Activated naive CD4-positive, alpha-beta T cell treated with anti-CD3 and anti-CD28 coated beads, Interleukin-2, amount 50 U/mL, for 72 hours (primary cell): ENCODE results near the gene NID1. TPM values are rescaled to one million over a fixed set of nuclear protein-coding genes. Genes with fewer than 3 reads are reported as not detected.
A peak's percentile ranks its signal among the peaks of the same experiment; 100 is the strongest.

ENCODE experiments used
- ATAC-seq, 2 donors: fragments of 150-1000 bp; cut with Tn5 transposase; 2 replicates each; pipeline ENCODE4 v1.10.0; 2021; ENCODE audit warnings: mild to moderate bottlenecking in 2 of 2, moderate library complexity in 2 of 2
- DNase-seq, 2 donors: peaks; one replicate each; pipeline ENCODE4 v3.0.0; 2021 to 2022; ENCODE audit warnings: low spot score in 2 of 2
- H3K27ac Mint-ChIP-seq, 2 donors: one replicate each; pipeline ENCODE4 v1.8.0; 2022; ENCODE audit warnings: mild to moderate bottlenecking in 2 of 2, mixed read lengths in 2 of 2
- H3K36me3 Mint-ChIP-seq, 2 donors: one replicate each; pipeline ENCODE4 v1.8.0; 2022; ENCODE audit warnings: mixed read lengths in 2 of 2
- H3K9me3 Mint-ChIP-seq, 2 donors: one replicate each; pipeline ENCODE4 v1.8.0; 2022; ENCODE audit warnings: mixed read lengths in 2 of 2
- total RNA-seq, 2 donors: library from RNA; stranded (reverse); gene quantifications; one replicate each; pipeline ENCODE4 v1.2.3, GENCODE V29; 2022

The NID1 gene
- total RNA-seq, 2 donors from 2014 or later: 0.70 TPM; not detected in 1

DNA sequence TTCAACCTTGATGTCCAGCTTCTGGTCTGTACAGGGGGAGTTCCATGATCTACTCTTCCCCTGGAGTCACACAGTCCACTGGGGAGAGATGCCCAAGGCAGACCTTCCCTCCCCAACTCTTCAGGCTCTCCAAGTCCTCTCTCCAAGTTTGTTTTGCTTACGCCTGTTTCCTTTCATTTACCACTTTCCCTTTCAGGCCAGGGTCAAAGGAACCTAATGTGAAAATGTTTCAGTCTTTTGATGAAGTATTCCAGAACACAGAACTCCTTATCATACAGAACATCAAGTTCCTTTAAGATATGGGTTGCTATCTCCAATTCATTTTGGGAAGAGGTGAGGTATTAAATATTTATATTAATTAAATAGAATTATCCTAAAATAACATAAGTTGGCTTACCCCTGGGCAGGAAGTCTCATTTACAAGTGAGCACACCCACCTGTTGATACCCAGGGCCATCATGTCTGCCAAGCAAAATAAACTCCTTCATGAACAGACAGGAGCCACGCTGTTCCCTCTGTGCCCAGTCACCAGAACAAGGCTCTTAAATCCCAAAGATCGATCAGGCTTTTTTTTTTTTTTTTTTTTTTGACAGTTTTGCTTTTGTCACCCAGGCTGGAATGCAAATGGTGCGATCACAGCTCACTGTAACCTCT, 116.0 kb downstream of the NID1 start:
- Mint-ChIP-seq H3K27ac (no peak overlapping the region), H3K36me3 (no peaks in the 10 kb centered on the region), H3K9me3 (peaks cover 0 to 5% of the 10 kb centered on the region in 2 donors)
- DNase-seq (no peak), ATAC-seq (no peak)

DNA sequence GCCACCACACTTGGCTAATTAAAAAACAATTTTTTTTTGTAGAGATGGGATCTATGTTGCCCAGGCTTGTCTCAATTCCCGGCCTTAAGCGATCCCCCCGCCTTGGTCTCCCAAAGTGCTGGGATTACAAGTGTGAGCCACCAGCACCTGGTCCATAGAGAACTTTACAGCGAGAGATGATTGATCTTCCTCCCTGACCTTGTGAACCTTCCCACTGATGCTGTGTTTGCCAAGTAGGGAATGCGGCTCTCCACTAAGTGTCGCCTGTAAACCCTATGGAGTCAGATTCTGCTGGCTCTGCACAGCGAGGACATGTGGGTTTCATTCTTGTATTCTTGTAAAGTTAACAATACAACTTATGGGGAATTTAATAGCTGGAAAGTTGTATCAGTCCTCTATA, 116.9 kb downstream of the NID1 start:
- DNase-seq (no peak), ATAC-seq (no peak)
- H3K36me3 Mint-ChIP-seq: no peaks in the 10 kb centered on the region
- H3K27ac Mint-ChIP-seq: no peak overlapping the region
- H3K9me3 Mint-ChIP-seq: peaks cover 0 to 5% of the 10 kb centered on the region in 2 donors

- DNase-seq: no peak
- Mint-ChIP-seq H3K9me3 (peaks cover 0 to 5% of the 10 kb centered on the region in 2 donors), H3K27ac (no peak overlapping the region), H3K36me3 (no peaks in the 10 kb centered on the region)
- peak in 1 of 2 donors; percentile 52 for ATAC-seq
Observed at GRCh38 chr1:235946571-235946981, 118.3 kb downstream of the NID1 start.

DNA sequence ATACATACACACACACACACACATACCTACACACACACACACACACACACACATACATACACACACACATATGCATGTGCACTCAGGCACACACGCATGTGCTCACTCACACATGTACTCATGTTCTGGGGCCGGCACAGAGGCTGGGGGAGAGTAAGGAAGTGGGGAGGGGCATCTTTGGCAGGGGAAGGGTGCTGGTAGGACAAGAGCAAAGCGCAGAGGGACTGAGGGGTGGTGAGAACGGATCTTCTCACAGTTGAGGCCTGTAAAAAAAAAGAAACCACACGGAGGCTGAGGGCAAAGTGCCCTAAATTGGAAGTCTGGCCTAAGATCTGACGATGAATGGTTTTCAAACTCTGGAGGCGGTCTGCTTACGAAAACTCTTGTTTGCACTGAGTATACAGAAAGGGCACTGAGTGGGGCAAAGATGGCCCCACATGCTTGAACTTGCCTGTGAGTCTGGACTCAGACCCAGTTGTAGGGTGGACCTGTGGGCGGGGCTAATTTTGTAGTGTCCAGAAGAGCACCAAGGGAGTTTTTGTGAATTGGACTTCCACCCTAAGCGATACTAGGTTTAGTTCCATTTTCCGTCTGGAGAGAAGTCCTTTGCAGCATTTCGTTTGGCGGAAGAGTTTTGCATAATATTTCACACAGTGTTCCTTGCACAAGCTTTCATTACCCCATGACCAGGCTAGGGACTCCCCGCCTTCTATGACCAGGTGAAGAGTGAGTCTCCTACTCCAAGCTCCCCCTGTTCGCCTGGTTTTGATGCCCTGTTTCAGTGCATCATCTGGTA, 118.9 kb downstream of the NID1 start:
- H3K9me3 Mint-ChIP-seq: peaks cover 0 to 3% of the 10 kb centered on the region in 2 donors

DNA sequence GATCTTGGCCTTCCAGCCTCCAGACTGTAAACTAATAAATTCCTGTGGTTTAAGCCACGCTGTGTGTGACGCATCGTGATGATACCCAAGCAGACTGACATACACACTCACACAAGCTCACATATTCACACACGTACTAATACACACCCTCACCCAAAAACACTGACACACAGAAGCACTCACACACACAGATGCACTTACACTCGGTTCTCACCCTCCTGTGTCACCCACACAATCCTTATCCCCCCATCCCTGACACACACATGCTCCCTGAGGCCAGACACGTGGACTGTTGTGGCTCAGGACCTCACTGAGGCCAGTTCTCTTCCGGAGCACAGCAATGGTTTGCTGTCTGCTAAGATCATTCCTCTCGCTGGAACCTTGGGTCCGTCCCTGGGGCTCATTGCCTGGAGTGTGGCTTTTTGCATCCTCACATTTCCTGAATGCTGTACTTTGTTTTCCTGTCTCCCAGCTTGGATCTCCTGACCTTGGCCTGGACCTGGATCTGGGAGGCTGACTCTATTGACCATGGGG, 121.2 kb downstream of the NID1 start:
- no peak for ATAC-seq
- Mint-ChIP-seq H3K27ac (no peak overlapping the region), H3K9me3 (peaks cover 0 to 13% of the 10 kb centered on the region in 2 donors)

More for the DNA sequence above, 118.9 kb downstream of the NID1 start:
- Mint-ChIP-seq H3K27ac (peak overlapping the region in 1 of 2 donors; percentile 11), H3K36me3 (no peaks in the 10 kb centered on the region)
- ATAC-seq (no peak), DNase-seq (no peak)

DNA sequence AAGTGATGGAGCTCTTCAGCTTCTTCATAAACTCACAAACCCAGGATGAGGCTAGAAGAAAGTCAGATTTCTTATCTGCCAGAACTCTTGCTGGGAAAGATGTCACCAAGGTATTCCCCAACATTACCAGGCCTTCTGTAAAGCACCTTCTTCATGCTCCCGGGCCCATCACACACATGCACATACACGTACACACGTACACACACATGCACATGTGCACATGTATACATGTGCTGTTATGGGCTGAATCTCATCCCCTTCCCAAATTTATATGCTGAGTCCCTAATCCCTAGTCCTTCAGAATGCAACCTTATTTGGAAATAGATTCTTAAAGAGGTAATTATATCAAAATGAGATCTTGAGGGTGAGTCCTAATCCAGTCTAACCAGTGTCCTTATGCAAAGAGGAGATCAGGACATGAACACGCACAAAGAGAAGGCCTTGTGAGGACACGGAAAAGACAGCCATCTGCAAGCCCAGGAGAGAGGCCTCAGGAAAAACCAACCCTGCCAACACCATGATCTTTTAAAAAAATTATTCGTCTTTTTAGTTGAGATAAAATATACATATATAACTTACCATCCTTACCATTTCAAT, 121.8 kb downstream of the NID1 start:
- ATAC-seq (no peak), DNase-seq (no peak)
- peaks cover 0 to 13% of the 10 kb centered on the region in 2 donors for H3K9me3 Mint-ChIP-seq
- peaks cover 0 to 5% of the 10 kb centered on the region in 2 donors for H3K36me3 Mint-ChIP-seq
- no peak overlapping the region for H3K27ac Mint-ChIP-seq

More for the DNA sequence above, 121.2 kb downstream of the NID1 start:
- DNase-seq: no peak
- peaks cover 0 to 5% of the 10 kb centered on the region in 2 donors for H3K36me3 Mint-ChIP-seq

- ATAC-seq: no peak
- Mint-ChIP-seq H3K9me3 (peaks cover 0 to 13% of the 10 kb centered on the region in 2 donors), H3K27ac (no peak overlapping the region), H3K36me3 (peaks cover 0 to 5% of the 10 kb centered on the region in 2 donors)
- DNase-seq: no peak
Observed at GRCh38 chr1:235942625-235942934, 122.3 kb downstream of the NID1 start.

GRCh38 chr1:235941876-235942624, 122.8 kb downstream of the NID1 start:
- Mint-ChIP-seq H3K36me3 (peaks cover 0 to 5% of the 10 kb centered on the region in 2 donors), H3K9me3 (peaks cover 0 to 13% of the 10 kb centered on the region in 2 donors), H3K27ac (no peak overlapping the region)
- DNase-seq: no peak
- ATAC-seq: no peak

GRCh38 chr1:235940285-235940684, 124.6 kb downstream of the NID1 start:
- Mint-ChIP-seq H3K27ac (no peak overlapping the region), H3K9me3 (peaks cover 0 to 13% of the 10 kb centered on the region in 2 donors)
- ATAC-seq: no peak

GRCh38 chr1:235939480-235939775, 125.5 kb downstream of the NID1 start:
- H3K36me3 Mint-ChIP-seq: peaks cover 0 to 5% of the 10 kb centered on the region in 2 donors
- H3K27ac Mint-ChIP-seq: peak overlapping the region in 1 of 2 donors; percentile 24
- ATAC-seq: no peak
- peaks cover 0 to 13% of the 10 kb centered on the region in 2 donors for H3K9me3 Mint-ChIP-seq
- no peak for DNase-seq

More at GRCh38 chr1:235940285-235940684, 124.6 kb downstream of the NID1 start:
- peaks cover 0 to 5% of the 10 kb centered on the region in 2 donors for H3K36me3 Mint-ChIP-seq
- DNase-seq: no peak

GRCh38 chr1:235938709-235939479, 126.0 kb downstream of the NID1 start:
- Mint-ChIP-seq H3K9me3 (peaks cover 0 to 13% of the 10 kb centered on the region in 2 donors), H3K27ac (peak overlapping the region in 1 of 2 donors; percentile 24), H3K36me3 (peaks cover 0 to 5% of the 10 kb centered on the region in 2 donors)
- DNase-seq: no peak
- no peak for ATAC-seq

GRCh38 chr1:235937123-235937522, 127.8 kb downstream of the NID1 start:
- peaks cover 0 to 13% of the 10 kb centered on the region in 2 donors for H3K9me3 Mint-ChIP-seq
- ATAC-seq: peak in 1 of 2 donors; percentile 33
- DNase-seq: no peak
- no peak overlapping the region for H3K27ac Mint-ChIP-seq
- peaks cover 0 to 5% of the 10 kb centered on the region in 2 donors for H3K36me3 Mint-ChIP-seq

DNA sequence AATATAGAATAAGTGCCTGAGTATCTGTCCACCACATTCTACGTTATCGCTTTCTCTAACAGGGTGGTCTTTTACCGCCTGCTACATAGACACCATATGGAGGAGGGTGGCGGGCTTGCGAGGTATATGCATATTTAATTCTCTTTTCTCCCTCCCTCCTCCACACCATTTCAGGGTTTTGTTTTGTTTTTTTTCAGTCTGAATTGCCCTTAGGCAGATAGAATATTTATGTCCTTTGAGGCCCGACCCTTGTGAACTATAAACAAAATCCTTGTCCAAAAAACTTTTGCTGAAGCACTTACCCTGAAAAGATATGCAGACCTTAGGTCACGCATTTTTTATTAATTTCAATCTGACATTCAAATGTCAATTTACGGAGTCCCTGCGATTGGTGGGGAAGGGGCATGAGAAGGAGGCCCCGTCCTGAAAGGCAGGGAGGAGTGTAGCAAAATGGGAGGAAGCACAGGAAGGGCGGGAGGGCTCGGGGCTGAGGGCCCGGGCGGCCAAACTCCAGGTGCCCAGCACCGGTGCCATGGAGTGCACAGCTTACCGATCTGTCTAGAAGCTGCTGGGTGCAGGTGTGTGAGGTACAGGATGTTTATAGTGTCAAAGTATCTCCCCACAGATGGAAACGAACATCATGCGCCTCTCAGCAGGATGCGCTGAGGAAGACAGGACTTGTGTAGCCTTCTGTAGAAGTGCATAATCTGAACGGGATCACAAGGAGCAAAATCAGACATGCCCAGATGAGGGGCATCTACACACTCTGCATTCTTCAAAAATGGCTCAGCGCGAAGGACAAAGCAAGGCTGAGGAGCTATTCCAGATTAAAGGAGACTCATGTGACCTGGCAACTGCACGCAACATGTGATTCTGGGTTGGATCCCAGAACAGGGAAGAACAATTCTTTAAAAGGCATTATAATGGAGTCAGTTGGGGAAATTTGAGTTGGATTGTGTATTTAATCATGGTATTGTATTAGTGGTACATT, 129.4 kb downstream of the NID1 start:
- Mint-ChIP-seq H3K27ac (no peak overlapping the region), H3K9me3 (peaks cover 0 to 10% of the 10 kb centered on the region in 2 donors), H3K36me3 (peaks cover 0 to 2% of the 10 kb centered on the region in 2 donors)
- DNase-seq (no peak), ATAC-seq (no peak)

DNA sequence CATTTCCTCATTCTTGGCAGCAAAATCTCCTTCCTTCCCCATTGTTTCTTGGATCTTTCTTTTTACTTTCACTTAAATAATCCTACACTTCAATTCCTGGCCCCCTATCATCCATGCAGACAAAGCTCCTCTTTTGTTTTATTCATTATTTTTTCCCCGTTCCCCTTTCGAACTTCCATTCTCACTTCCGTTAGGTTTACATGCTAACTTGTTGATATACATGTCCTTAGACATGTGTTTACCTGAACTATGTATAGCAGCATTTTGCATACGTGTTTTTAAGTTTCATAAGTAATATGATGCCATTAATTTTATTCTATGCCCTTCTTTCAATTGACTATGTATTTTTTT, 131.1 kb downstream of the NID1 start:
- Mint-ChIP-seq H3K27ac (no peak overlapping the region), H3K9me3 (no peaks in the 10 kb centered on the region), H3K36me3 (no peaks in the 10 kb centered on the region)
- DNase-seq (no peak), ATAC-seq (no peak)
